Activated CD8-positive, alpha-beta memory T cell treated with anti-CD3 and anti-CD28 coated beads for 4 hours (primary cell): Measurements from ENCODE around the gene IDUA.

Experiments used
- DNase-seq, 2 donors: peaks; one replicate each; pipeline ENCODE4 v3.0.0-alpha.2; 2020; ENCODE audit warnings: low read depth in 2 of 2

Gene IDUA

GRCh38 chr4:1031346-1031745 lies 44.5 kb downstream of the IDUA start:
- DNase-seq, result no peak

DNA sequence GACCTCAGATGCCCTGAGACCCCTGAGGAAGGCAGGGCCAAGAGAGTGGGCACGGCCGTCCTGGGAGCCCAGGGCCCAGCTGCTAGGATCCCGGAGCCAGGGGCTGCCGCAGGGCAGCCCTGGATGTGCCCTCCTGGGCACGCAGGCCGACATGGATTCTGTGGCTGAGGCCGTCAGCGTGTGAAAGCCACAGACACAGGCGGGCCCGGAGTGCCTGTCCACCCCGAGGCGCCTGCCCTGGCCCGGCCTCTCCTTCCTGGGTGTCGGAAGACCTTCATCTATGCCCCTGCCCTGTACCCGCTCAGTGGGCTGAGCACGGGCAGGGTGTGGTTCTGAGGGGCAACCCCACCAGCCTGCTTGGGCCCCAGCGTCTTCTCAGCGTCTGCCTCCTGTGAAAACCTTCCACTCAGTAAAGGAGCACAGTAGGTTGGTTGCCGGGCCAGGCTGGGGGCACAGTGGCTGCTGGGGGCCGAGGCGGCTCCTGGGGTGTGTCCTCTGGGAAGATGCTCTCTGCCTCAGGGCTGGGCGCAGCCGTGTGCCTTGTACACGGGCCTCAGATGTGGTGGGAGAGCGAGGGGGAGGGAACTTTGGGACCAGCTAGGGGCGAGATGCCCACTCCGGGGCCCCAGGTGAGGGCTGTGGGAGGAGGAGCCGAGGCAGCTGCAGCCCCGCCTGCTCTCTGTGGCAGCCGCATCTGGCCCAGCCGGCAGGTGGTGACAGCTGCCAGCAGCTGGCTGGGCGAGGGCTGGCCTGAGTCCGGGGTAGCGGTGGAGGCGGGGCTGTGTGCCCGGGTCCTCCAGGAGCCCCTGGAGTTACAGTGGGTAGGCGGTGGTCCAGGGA lies 45.3 kb downstream of the IDUA start:
- DNase-seq, result no peak

DNA sequence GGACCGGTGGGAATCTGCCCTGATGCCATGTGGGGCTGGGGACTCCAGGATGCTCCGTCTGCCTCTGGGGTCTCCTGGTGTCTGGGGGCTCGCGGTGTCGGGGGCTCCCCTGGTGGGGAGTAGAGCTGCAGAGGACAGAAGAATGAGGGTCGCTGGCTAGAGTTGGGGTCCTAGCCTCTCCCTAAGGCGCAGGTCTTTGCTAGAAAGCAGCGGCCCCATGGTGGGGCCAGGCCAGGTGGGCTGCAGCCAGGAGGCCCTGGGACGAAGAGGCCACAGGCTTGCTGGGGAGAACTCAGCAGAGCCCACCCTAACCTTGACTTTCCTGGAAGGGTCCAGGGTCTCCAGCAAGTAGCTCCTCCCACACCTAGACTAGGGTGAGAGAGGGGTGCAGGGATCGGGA lies 46.0 kb downstream of the IDUA start:
- DNase-seq, result no peak

DNA sequence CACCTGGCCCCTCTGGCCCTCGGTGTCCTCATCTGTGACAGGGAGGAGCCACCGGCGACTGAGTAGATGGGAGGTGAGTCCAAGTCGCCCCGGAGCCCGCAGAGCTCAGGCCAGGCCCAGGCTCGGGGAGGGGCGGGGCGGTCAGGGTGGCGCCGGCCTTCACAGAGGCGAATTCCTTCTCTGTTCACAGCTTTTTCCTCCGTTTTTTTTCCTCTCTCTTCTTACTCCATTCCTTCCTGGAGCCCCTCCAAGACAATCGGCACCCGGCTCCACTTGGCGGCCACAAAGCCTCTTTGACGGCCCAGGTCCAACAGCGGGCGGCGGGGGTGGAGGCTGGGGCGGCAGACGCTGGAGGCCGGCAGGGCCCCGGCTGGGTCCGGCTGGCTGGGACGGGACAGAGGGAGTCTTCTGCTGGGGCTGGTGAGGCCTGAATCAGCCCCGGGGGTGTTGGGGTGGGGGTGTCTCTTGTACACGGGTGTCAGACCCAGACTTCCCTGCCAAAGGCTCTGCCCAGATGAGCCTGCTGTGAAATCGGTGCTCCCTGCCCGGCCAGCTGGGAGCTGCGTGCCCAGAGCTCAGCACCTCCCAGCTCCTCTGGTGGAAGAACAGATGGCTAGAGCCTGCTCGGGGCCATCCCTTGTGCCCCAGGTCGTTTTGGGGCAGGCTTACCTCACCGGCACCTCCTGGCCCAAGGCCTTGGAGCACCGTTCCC lies 47.2 kb downstream of the IDUA start:
- DNase-seq, result no peak

DNA sequence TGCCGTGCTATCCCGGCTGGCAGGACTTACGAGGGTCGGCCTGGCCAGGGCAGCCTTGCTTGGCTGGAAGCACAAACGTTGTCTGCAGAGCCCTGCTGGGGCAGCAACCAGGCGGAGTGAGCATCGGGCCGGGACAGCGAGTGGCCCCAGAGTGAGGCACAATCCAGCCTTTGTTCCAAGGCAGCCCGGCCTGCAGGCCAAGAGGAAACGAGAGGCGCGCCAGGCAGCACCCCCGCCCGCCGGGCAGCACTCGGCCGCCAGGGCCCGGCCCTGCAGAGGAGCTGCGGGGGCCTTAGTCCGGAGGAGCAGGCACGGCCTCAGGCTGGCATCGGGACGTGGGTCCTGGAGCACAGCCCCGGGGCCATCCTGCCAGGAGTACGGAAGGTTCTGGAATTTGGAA lies 48.7 kb downstream of the IDUA start:
- no peak for DNase-seq

DNA sequence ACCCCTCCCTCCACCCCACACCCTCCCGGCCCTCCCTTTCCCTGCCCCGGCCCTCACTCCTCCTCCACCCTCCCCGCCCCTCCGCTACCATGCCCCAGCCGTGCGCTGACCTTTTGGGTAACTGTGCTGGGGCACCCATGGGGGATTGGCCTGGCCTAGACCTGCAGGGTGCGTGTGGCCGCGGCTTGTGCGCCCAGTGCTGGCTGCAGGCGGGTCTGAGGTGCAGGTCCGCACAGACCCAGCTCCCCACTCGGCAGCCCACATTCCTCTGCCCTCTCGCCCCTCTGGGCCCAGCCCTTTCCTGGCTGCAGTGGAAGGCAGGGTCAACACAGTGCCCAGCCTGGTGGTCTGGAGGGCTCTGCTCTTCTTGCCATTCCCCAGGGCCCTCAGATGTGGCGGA lies 49.3 kb downstream of the IDUA start:
- DNase-seq, result no peak

- no peak for DNase-seq
These were observed 50.3 kb downstream of the IDUA start for GRCh38 chr4:1036976-1037810.

- no peak for DNase-seq
These were observed 52.2 kb downstream of the IDUA start for GRCh38 chr4:1038948-1039492.

DNA sequence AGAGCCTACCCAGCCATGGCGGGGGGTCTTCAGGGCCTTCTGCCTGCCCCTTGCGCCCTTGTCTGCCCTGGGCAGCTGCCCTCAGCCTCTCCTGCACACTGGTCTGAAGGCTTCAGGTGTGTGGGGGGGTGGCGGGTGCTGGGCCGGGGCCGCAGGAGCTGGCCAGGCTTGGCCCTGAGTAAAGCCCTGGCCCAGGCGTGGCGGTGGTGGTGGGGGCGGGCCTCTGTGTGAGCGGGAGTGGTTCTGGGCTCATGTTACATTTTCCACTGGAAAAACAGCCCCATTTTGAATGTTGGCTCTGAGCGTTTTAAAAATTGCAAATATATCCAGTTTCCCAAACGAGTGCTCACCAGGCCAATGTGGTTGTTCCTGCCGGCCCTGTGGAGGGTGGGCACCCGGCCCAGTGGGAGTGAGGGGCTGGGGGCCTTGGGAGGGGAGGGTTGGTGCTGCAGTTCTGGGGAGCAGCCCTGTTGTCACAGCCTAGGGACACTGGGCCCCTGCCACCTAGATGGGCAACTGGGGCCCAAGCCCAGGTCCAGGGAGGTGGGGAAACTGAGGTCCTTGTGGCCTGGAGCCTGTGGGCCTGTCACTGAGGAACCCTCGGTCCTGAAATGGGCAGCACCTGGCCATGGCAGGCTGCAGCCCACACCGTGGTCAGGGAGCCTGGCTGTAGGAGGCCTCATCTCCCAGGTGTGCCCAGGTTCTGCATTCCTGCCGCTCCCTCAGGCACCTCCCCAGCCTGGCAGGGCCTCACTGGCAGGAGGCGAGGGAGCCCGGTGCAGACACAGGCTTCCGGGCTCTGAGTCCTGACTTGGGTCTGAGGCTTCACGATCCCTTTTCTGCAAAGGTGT lies 52.9 kb downstream of the IDUA start:
- DNase-seq, result no peak

GRCh38 chr4:1040344-1041146 lies 53.7 kb downstream of the IDUA start:
- no peak for DNase-seq

GRCh38 chr4:1041147-1041935 lies 54.5 kb downstream of the IDUA start:
- DNase-seq, result no peak

- no peak for DNase-seq
These were observed 55.1 kb downstream of the IDUA start for GRCh38 chr4:1041936-1042330.

- DNase-seq, result no peak
These were observed 55.7 kb downstream of the IDUA start for GRCh38 chr4:1042352-1043055.

- DNase-seq, result no peak
These were observed 56.3 kb downstream of the IDUA start for GRCh38 chr4:1043162-1043561.

DNA sequence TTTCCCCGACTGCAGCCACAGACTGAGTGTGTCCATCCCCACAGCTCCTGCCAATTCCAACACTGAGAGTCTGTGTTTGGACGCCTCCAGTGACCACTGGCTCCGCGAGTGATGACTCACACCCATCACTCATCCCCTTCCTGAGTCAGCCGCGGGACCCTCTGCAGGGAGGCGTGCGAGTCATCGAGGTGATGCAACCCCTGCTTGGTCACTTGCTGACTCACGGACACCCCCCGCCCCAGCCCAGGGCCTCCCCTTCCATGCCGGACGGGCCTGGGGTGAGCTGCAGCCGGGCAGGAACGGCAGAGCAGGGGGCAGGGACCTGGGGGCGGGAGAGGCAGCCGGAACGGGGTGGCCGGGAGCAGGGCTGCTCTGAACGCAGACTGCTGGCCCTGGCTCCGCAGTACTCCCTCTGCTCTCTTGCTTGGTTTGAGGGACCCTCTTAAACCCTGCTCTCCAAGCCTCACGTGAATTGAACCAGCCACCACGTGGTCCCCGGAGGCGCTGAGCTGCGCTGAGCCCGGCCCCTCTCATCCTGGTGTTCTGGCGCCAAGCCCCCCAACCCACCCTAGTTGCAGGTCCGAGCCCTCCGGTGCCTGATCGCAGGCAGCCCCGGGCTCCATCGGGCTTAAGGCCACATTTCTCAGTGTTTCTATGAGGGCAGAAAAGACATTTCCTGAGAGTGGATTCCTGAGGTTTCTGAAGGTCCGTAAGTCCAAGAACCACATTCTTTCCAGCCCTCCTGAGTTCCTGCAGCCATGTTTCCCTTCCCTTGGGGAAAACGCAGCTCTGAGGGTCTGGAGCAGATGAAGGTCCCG lies 57.0 kb downstream of the IDUA start:
- DNase-seq, result no peak

DNA sequence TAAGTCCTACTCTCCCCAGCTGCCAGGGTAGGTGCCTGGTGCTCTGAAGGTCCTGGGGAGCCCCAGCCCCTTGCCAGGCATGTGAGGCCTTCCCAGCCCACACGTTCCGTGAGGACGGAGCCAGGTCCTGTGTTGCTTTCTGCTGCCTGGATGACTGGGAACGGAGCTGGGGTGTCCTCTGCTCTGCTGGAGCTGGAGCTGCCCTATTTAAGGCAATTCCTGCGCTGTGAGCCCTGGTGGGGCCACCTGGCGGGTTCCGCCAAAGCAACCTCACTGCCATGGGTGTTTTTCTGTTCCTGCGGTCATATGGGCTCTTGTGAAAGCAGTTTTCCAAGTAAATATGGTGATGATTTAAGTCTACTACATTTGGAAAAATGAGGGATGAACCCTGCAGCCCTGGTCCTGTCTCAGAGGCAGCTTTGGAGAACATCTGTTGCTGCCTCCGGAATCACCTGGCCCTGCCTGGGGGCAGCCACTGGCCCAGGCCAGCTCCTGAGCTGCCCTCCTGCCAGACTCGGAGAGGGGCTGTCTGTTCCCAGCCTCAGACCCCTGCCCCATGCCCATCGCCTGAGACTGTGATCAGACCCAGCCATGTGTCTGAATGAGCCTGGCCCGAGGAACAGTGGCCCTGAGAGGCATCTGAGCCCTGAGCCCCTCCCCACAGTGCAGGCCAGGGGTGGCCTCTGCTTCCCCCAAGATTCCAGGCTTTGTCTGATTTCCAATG lies 57.8 kb downstream of the IDUA start:
- DNase-seq, result no peak

DNA sequence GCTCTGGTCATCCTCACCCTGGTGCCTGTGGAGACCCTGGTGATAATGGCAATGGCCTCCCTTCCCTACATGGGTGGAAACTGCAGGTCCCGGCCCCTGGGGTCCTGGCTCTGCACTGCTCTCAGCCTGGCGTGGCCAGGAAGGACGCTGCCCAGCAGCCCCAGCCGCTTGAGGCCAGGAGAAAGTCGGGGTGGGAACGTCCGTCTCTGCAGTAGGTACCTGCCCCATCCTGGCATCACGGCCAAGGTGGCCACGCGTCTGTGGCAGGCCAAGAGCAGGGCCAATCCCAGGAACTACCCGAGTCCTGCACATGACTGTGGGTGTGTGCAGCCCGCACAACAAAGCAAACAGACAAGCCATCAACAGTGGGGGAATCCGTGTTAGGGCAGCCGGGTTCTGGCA lies 58.4 kb downstream of the IDUA start:
- DNase-seq, result no peak
